Psoas muscle (tissue), 8 donors: ENCODE measurements around the gene GARRE1. TPM values are rescaled to one million over a fixed set of nuclear protein-coding genes. Genes with fewer than 3 reads are reported as not detected.
"Not testable (repeated sequence)": the region's sequence is repeated elsewhere in the genome, so short reads cannot be mapped to it uniquely, and the experiment has no call there.

Source experiments
- ATAC-seq, 4 donors: fragments of 200-7000 bp; cut with Tn5 transposase; one replicate each; pipeline ENCODE4 v1.9.1; 2020; ENCODE audit warnings: moderate library complexity in 3 of 4, mild to moderate bottlenecking in 2 of 4
- DNase-seq, 2 donors: peaks; one replicate each; pipeline ENCODE4 v3.0.0-alpha.2; 2020
- H3K27ac ChIP-seq: fragments of 200-600 bp; one replicate; pipeline ENCODE4 v1.8.0; 2022
- H3K27me3 ChIP-seq, 3 donors: fragments of 200-600 bp in 1 of 3; one replicate each; pipeline versions ENCODE4 v1.6.1 to v1.8.0; 2013 to 2022; ENCODE audit warnings: low read length in 2 of 3, mild to moderate bottlenecking in 2 of 3, moderate library complexity in 1 of 3; ENCODE audit not compliant: insufficient read depth in 3 of 3
- H3K36me3 ChIP-seq, 2 donors: fragments of 200-600 bp in 1 of 2; one replicate each; pipeline versions ENCODE4 v1.6.1 to v1.8.0; 2013 to 2022; ENCODE audit warnings: low read depth in 1 of 2, mild to moderate bottlenecking in 1 of 2, moderate library complexity in 1 of 2; ENCODE audit not compliant: insufficient read depth in 1 of 2
- H3K4me1 ChIP-seq: fragments of 200-600 bp; one replicate; pipeline ENCODE4 v1.8.0; 2022
- H3K4me3 ChIP-seq: fragments of 200-600 bp; one replicate; pipeline ENCODE4 v1.8.0; 2022; ENCODE audit warnings: mild to moderate bottlenecking
- H3K9me3 ChIP-seq: fragments of 200-600 bp; one replicate; pipeline ENCODE4 v1.8.0; 2022
- WGBS, 3 donors: extraction: QIAGEN DNeasy Blood & Tissue Kit; methylation state at CpG; one replicate each; pipeline versions ENCODE4 v1.1.6 to v1.1.7; 2013; 5-methylcytosine and 5-hydroxymethylcytosine counted together
- intact Hi-C, 2 donors: fragments of 100-400 bp; cut with DNase I; formaldehyde crosslinking; loops; one replicate each; pipeline versions ENCODE4 v1.11.0 to v1.14.2; 2022
- polyA plus RNA-seq, 3 donors: library from polyadenylated mRNA; stranded (reverse); fragments of 200-250 nt; gene quantifications; one replicate each; pipeline ENCODE4 v1.2.3, GENCODE V29; 2013
- total RNA-seq, 4 donors: library from RNA; stranded (reverse); fragmentation: NEBNext Ultra II Directional in 2 of 4; extraction: Animal tissue kit (Norgen Biotek cat#: 25700) in 2 of 4; gene quantifications; one replicate each; pipeline versions ENCODE4 v1.2.1 to v1.2.4, GENCODE V29; 2021 to 2023
- TF ChIP-seq, protein P1 (sequence below): fragments of 200-600 bp; IDR thresholded peaks from one replicate; pipeline ENCODE4 v1.8.0; 2022; ENCODE audit warnings: antibody characterized with exemption
- donor health status: healthy with polysubstance abuse.
- donor health status: DM: no; HTN: no; CAD: no; lungs with moderate emphysema.
- donor health status: Bipolar disorder and iron deficiency.
- donor health status: healthy.
- donor health status: DM: yes; HTN: yes; CAD: no.
- donor health status: DM: no; HTN: no; CAD: no.
- donor health status: DM: no; HTN: no; CAD: no.
- donor health status: DM: yes; HTN: yes; CAD: no.

The GARRE1 gene
- total and polyA plus RNA-seq, 7 donors, result 4.8 to 22.8 (median 16.4) TPM

DNA sequence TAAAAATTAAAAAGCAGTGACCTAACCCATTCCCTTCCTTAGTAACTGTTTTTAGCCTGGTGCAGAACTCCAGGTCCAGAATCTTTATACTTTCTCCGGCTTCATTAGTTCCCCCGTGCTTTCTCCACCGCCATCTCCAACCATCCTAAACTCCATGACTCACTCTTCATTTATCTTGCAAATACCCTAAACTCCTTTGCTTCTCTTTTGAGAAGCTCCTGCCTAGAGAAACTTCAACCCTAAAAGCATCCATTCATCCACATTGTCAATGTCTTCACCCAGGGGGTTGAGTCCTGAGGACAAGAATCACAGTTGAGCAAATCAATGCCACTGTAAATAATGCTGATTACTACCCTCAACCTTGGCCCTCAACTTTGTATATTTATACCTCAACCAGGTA, 17.1 kb upstream of the GARRE1 start:
- DNase-seq, result no peak
- H3K4me1 ChIP-seq, result peaks cover 7% of the 10 kb centered on the region
- ATAC-seq, result no peak
- H3K9me3 ChIP-seq, result no peaks in the 10 kb centered on the region
- TF ChIP-seq, protein P1, sequence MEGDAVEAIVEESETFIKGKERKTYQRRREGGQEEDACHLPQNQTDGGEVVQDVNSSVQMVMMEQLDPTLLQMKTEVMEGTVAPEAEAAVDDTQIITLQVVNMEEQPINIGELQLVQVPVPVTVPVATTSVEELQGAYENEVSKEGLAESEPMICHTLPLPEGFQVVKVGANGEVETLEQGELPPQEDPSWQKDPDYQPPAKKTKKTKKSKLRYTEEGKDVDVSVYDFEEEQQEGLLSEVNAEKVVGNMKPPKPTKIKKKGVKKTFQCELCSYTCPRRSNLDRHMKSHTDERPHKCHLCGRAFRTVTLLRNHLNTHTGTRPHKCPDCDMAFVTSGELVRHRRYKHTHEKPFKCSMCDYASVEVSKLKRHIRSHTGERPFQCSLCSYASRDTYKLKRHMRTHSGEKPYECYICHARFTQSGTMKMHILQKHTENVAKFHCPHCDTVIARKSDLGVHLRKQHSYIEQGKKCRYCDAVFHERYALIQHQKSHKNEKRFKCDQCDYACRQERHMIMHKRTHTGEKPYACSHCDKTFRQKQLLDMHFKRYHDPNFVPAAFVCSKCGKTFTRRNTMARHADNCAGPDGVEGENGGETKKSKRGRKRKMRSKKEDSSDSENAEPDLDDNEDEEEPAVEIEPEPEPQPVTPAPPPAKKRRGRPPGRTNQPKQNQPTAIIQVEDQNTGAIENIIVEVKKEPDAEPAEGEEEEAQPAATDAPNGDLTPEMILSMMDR, result no peak
- H3K27ac ChIP-seq, result no peak overlapping the region
- 63 to 99% (median 98%) methylated on average over 3 of the region's 3 CpGs for WGBS, 3 donors
- intact Hi-C loops, result no loop called here
- no peak overlapping the region for H3K4me3 ChIP-seq
- H3K36me3 ChIP-seq, result no peaks in the 10 kb centered on the region
- no peaks in the 10 kb centered on the region for H3K27me3 ChIP-seq

- DNase-seq (no peak), ATAC-seq (no peak)
- H3K9me3 ChIP-seq, result no peaks in the 10 kb centered on the region
- no peak overlapping the region for H3K27ac ChIP-seq
- whole genome bisulfite sequencing, 3 donors, result 95 to 100% (median 97%) methylated on average over 4 of the region's 4 CpGs
- H3K36me3 ChIP-seq, result no peaks in the 10 kb centered on the region
- TF ChIP-seq, protein P1, result no peak
- no peaks in the 10 kb centered on the region for H3K27me3 ChIP-seq
- H3K4me1 ChIP-seq, result peaks cover under 1% of the 10 kb centered on the region
- no peak overlapping the region for H3K4me3 ChIP-seq
- intact Hi-C loops, result no loop called here
These were observed 16.4 kb upstream of the GARRE1 start for GRCh38 chr19:34237939-34238338.

- TF ChIP-seq, protein P1, result peak; percentile 12
- no peak overlapping the region for H3K4me3 ChIP-seq
- intact Hi-C loops, result loop anchor here in 1 of 2 donors (5.0 kb wide), 1 partner anchor 91 kb away; no protein-coding TSS in a partner anchor
- H3K36me3 ChIP-seq, result no peaks in the 10 kb centered on the region
- ATAC-seq (peak; percentile 36 to 58 (median 50)), DNase-seq (peak in 1 of 2 donors; percentile 57)
- H3K27ac ChIP-seq, result no peak overlapping the region
- WGBS, 3 donors, result 66 to 74% (median 67%) methylated on average over 13 of the region's 13 CpGs
- H3K4me1 ChIP-seq, result peaks cover 9% of the 10 kb centered on the region
- H3K27me3 ChIP-seq, result no peaks in the 10 kb centered on the region
- no peaks in the 10 kb centered on the region for H3K9me3 ChIP-seq
These were observed 12.6 kb upstream of the GARRE1 start for GRCh38 chr19:34241513-34242337.

DNA sequence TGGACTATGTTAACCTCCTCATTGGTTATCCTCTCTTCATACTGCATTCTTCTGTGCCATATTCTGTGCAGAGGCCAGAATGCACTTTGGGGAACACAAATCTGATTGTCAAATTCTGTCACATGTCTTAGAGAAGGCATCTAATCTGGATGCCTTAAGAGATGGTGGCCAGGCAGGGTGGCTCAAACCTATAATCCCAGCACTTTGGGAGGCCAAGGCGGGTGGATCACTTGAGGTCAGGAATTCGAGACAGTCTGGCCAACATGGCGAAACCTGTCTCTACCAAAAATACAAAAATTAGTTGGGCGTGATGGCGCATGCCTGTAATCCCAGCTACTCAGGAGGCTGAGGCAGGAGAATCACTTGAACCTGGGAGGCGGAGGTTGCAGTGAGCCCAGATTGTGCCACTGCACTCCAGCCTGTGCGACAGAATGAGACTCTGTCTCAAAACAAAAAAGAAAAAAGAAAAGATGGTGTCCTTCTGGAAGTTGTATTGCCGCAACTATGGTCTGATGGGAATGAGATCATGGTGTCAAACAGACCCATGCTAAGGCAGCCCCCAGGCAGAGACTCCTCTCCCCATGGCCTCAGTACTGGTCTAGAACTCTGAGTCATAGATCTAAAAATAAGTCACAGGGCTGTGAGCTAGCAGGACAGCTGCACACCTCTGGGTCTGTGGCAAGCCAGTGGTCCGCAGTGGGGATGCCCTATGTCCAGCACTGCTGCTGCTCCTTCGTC, 11.0 kb upstream of the GARRE1 start:
- ATAC-seq, result peak; percentile 96 to 97 (median 96)
- H3K27ac ChIP-seq, result not testable (repeated sequence)
- 83 to 92% (median 84%) methylated on average over 10 of the region's 10 CpGs for WGBS, 3 donors

More for the DNA sequence above, 11.0 kb upstream of the GARRE1 start:
- H3K4me3 ChIP-seq, H3K9me3 ChIP-seq, H3K36me3 ChIP-seq, H3K27me3 ChIP-seq, H3K4me1 ChIP-seq: not testable (repeated sequence)
- DNase-seq, result peak; percentile 25 to 74
- intact Hi-C loops, result loop anchor here in 1 of 2 donors (5.0 kb wide), 1 partner anchor 89 kb away; no protein-coding TSS in a partner anchor
